ENCODE data around the gene C14orf180. TPM values are rescaled to one million over a fixed set of nuclear protein-coding genes. Genes with fewer than 3 reads are reported as not detected.

The C14orf180 gene
- total RNA-seq, 1 experiment from 2014 or later = not detected

GRCh38 chr14:104624939-104625338 lies 45.4 kb downstream of the C14orf180 start:
- intact Hi-C loops (cut with micrococcal nuclease) = no loop called here
- H3K36me3 Mint-ChIP-seq (ENCODE audit: insufficient read depth, unreplicated experiment) = no peaks in the 10 kb centered on the region
- CTCF ChIA-PET = interaction anchor here (0.6 kb wide), 1 partner anchor 85 kb away, joined by 4 read pairs; no protein-coding TSS in a partner anchor
- H3K9me3 Mint-ChIP-seq (ENCODE audit: unreplicated experiment) = peaks cover 19% of the 10 kb centered on the region
- H3K27me3 Mint-ChIP-seq (ENCODE audit: insufficient read depth, unreplicated experiment) = peaks cover 83% of the 10 kb centered on the region
- POLR2A ChIA-PET = no interaction called here
- no peak for TF ChIP-seq CTCF (IDR thresholded peaks at IDR 0.05; ENCODE audit: unreplicated experiment)
- BruUV-seq (replicated peaks) = no TSS peak
- H3K27ac Mint-ChIP-seq (ENCODE audit: low read depth, unreplicated experiment) = no peak overlapping the region
- no peak for DNase-seq (ENCODE audit: unreplicated experiment)
- H3K4me3 Mint-ChIP-seq (ENCODE audit: unreplicated experiment) = no peak overlapping the region
- no peaks in the 10 kb centered on the region for H3K4me1 Mint-ChIP-seq (ENCODE audit: insufficient read depth, unreplicated experiment)

DNA sequence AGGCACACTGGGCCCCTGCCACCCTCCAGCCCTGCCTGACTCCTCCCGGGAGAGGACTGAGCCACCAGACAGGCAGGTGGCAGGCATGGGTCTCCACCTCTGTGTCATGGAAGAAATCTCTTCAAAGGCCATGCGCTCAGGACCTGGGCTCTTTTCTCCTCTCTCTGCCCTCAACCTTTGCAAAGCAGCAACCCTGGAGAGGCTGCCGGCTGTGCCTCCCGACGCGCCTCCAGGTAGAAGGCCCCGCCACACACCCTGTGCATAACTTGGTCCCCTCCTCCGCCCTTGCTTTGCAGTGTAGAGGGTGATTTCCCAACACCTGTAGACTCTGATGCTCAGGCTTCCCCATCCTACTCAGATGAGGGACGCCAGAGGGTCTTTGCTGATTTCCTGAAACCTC lies 53.2 kb downstream of the C14orf180 start:
- Mint-ChIP-seq H3K27ac (ENCODE audit: low read depth, unreplicated experiment) (no peak overlapping the region), H3K4me3 (ENCODE audit: unreplicated experiment) (no peak overlapping the region)

DNA sequence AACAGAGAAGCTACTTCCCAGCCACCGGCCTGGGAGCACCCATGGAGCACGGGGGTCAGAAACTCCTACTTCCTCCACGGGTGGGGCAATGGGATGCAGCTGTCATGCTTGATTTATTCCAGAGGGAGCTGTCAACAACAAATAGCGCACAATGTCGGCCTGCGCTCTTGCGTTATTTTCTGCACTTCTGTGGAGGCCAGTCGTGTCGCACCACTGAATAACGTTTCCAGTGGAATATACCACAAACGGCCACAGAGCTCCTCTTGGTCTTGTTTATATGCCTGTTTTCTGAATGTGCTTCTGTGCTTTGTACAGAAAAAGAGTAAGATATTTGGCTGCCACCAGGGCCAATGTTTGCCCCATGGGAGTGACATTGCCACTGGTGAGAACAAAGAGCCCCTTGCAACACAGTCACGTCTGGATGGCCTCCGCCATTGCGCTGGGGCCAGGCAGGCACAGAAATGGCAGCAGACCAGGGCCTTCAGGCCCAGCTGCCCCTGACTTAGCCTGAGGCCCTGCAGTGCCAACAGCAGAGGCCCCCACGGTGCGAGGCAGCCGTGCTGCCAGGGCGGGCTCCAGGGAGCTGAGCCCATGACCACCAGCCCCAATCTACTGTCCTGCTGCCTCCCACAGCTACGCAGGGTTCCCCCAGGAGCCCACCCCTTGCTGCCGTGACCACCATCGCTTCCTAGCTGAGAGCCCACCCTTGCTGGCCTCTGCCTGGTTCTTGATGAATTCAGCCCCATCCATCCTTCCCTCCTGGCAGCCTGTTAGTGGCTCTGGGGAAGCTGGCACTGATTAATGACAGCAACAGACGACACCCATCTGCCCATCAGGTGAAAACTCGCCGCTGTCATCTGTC lies 53.9 kb downstream of the C14orf180 start:
- no peaks in the 10 kb centered on the region for H3K36me3 Mint-ChIP-seq (ENCODE audit: insufficient read depth, unreplicated experiment)
- ChIA-PET POLR2A (no interaction called here), CTCF (interaction anchor here (0.6 kb wide), 2 partner anchors 502 to 503 kb away, joined by 3 read pairs; no protein-coding TSS in a partner anchor)
- no peak for TF ChIP-seq CTCF (IDR thresholded peaks at IDR 0.05; ENCODE audit: unreplicated experiment)
- no peaks in the 10 kb centered on the region for H3K9me3 Mint-ChIP-seq (ENCODE audit: unreplicated experiment)
- no peak overlapping the region for H3K27ac Mint-ChIP-seq (ENCODE audit: low read depth, unreplicated experiment)
- peaks cover 68% of the 10 kb centered on the region for H3K27me3 Mint-ChIP-seq (ENCODE audit: insufficient read depth, unreplicated experiment)
- no TSS peak for BruUV-seq (replicated peaks)
- no peaks in the 10 kb centered on the region for H3K4me1 Mint-ChIP-seq (ENCODE audit: insufficient read depth, unreplicated experiment)
- intact Hi-C loops (cut with micrococcal nuclease) = no loop called here
- DNase-seq (ENCODE audit: unreplicated experiment) = no peak
- H3K4me3 Mint-ChIP-seq (ENCODE audit: unreplicated experiment) = no peak overlapping the region

More for the DNA sequence above, 53.2 kb downstream of the C14orf180 start:
- DNase-seq (ENCODE audit: unreplicated experiment) = no peak
- H3K4me1 Mint-ChIP-seq (ENCODE audit: insufficient read depth, unreplicated experiment) = no peaks in the 10 kb centered on the region
- POLR2A ChIA-PET = no interaction called here
- no peaks in the 10 kb centered on the region for H3K36me3 Mint-ChIP-seq (ENCODE audit: insufficient read depth, unreplicated experiment)
- no peak for TF ChIP-seq CTCF (IDR thresholded peaks at IDR 0.05; ENCODE audit: unreplicated experiment)
- CTCF ChIA-PET = interaction anchor here (0.6 to 0.7 kb wide), 2 partner anchors 45 to 66 kb away, joined by 3 to 4 read pairs; no protein-coding TSS in a partner anchor
- no peaks in the 10 kb centered on the region for H3K9me3 Mint-ChIP-seq (ENCODE audit: unreplicated experiment)
- intact Hi-C loops (cut with micrococcal nuclease) = no loop called here
- H3K27me3 Mint-ChIP-seq (ENCODE audit: insufficient read depth, unreplicated experiment) = peaks cover 66% of the 10 kb centered on the region
- BruUV-seq (replicated peaks) = no TSS peak

DNA sequence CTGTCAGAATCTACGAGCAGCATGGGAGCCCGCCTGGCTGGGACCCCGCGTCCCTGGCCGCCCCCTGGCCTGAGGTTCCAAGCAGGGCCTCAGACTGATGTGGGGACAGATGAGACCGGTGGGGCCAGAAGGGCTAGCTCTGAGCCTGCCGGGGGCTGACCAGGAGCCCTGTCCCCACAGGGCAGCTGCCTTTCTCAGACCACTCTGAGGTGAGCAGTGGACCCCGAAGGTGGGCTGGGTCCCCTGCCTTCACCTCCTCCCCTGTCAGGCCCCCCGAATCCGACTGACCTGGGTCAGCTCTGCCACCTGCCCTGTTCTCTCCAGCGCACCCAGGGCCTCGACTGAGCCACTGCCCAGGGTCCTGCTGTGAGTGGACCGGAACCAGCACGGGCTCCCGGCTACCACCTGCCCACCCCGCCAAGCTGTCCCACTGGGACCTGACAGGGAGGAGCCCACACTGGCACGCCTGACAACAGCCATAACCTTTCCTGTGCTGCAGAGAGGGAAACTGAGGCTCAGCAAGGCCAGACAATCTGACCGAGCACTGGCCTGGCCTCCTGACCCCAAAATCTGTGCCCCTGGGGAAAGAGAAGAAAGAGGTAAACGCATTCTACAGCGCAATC lies 54.7 kb downstream of the C14orf180 start:
- no peak for DNase-seq (ENCODE audit: unreplicated experiment)
- no peak for TF ChIP-seq CTCF (IDR thresholded peaks at IDR 0.05; ENCODE audit: unreplicated experiment)
- Mint-ChIP-seq H3K27ac (ENCODE audit: low read depth, unreplicated experiment) (no peak overlapping the region), H3K27me3 (ENCODE audit: insufficient read depth, unreplicated experiment) (peaks cover 70% of the 10 kb centered on the region), H3K4me1 (ENCODE audit: insufficient read depth, unreplicated experiment) (no peaks in the 10 kb centered on the region), H3K36me3 (ENCODE audit: insufficient read depth, unreplicated experiment) (no peaks in the 10 kb centered on the region), H3K4me3 (ENCODE audit: unreplicated experiment) (no peak overlapping the region), H3K9me3 (ENCODE audit: unreplicated experiment) (no peaks in the 10 kb centered on the region)
- POLR2A ChIA-PET = no interaction called here
- no TSS peak for BruUV-seq (replicated peaks)
- intact Hi-C loops (cut with micrococcal nuclease) = no loop called here
- CTCF ChIA-PET = interaction anchor here (0.6 kb wide), 1 partner anchor 568 kb away, joined by 3 read pairs; no protein-coding TSS in a partner anchor

All from MCF 10A (cell line).